A549 (cell line): Measurements from ENCODE around the gene PLEKHS1. TPM values are rescaled to one million over a fixed set of nuclear protein-coding genes. Genes with fewer than 3 reads are reported as not detected.
"Not testable (repeated sequence)": the region's sequence is repeated elsewhere in the genome, so short reads cannot be mapped to it uniquely, and the experiment has no call there.

Experiments
- ATAC-seq, 2 experiments: fragments of 200-7000 bp in 1 of 2; fragments of >200 bp in 1 of 2; cut with Nextera tagmentation in 1 of 2; cut with Tn5 transposase in 1 of 2; 3 replicates each; pipeline versions ENCODE4 v1.8.0 to v1.9.1; 2018 to 2020; ENCODE audit warnings: mild to moderate bottlenecking in 1 of 2, moderate library complexity in 1 of 2
- CTCF ChIA-PET: fragments of 300-600 bp; sonication (Branson Sonifier 250); formaldehyde crosslinking; extraction: SDS; loops from one replicate; lab custom pipeline; 2021; ENCODE audit warnings: antibody characterized with exemption, inconsistent platforms; lab: Yijun Ruan, JAX
- POLR2A ChIA-PET: fragments of 350-600 bp; formaldehyde crosslinking; extraction: SDS; loops from one replicate; lab custom pipeline; 2021; ENCODE audit warnings: antibody characterized with exemption, inconsistent platforms; lab: Yijun Ruan, JAX
- DNase-seq, 2 experiments: peaks; one replicate each; pipeline versions ENCODE4 v3.0.0 to v3.0.0-alpha.2; 2011 to 2016; ENCODE audit warnings: low read depth in 1 of 2, low spot score in 1 of 2
- FAIRE-seq: peaks from 2 replicates; lab custom pipeline; 2011; peaks lifted over from hg19 to GRCh38; lab: Jason Lieb, UNC
- H3K27ac ChIP-seq, 2 experiments: fragments of >200 bp; sonication (Bioruptor Twin); formaldehyde crosslinking; 3 replicates each; pipeline ENCODE4 v1.5.1; 2016 to 2017
- H3K4me1 ChIP-seq: fragments of >200 bp; sonication (Bioruptor Twin); formaldehyde crosslinking; 3 replicates; pipeline ENCODE4 v1.6.1; 2016
- H3K4me2 ChIP-seq: fragments of >200 bp; sonication (Bioruptor Twin); formaldehyde crosslinking; 3 replicates; pipeline ENCODE4 v1.6.1; 2016
- H3K4me3 ChIP-seq: fragments of >200 bp; sonication (Bioruptor Twin); formaldehyde crosslinking; 3 replicates; pipeline ENCODE4 v1.5.1; 2016
- H3K9me3 ChIP-seq: fragments of >200 bp; sonication (Bioruptor Twin); formaldehyde crosslinking; 3 replicates; pipeline ENCODE4 v1.6.1; 2016
- BHLHE40 ChIP-seq: IDR thresholded peaks from 2 replicates; pipeline ENCODE4 v1.6.1; 2012; ENCODE audit warnings: low read depth, low read length, inconsistent platforms
- EHF ChIP-seq: fragments of 250-450 bp; sonication (Bioruptor Pico); IDR thresholded peaks from 2 replicates; pipeline ENCODE4 v1.5.0; 2020; ENCODE audit warnings: mild to moderate bottlenecking
- ESRRA ChIP-seq: fragments of 150-350 bp; IDR thresholded peaks from 2 replicates; pipeline ENCODE4 v1.6.1; 2014; ENCODE audit warnings: mild to moderate bottlenecking, low read length, borderline replicate concordance
- HDAC2 ChIP-seq: fragments of 200-600 bp; sonication (generic); IDR thresholded peaks from 2 replicates; pipeline ENCODE4 v1.6.1; 2016
- HEYL ChIP-seq: fragments of 250-450 bp; sonication (Bioruptor Pico); IDR thresholded peaks from 2 replicates; pipeline ENCODE4 v1.8.0; 2021; ENCODE audit warnings: mild to moderate bottlenecking, moderate library complexity
- HOXA7 ChIP-seq: fragments of 250-450 bp; sonication (Bioruptor Pico); IDR thresholded peaks from 2 replicates; pipeline ENCODE4 v1.5.0; 2020; ENCODE audit warnings: mild to moderate bottlenecking, moderate library complexity
- JUN ChIP-seq, 2 experiments: fragments of >200 bp; sonication (Bioruptor Twin); formaldehyde crosslinking; IDR thresholded peaks; 2 replicates in 1 of 2; 3 replicates in 1 of 2; pipeline ENCODE4 v1.6.1; 2016 to 2017
- JUNB ChIP-seq: fragments of >200 bp; sonication (Bioruptor Twin); formaldehyde crosslinking; IDR thresholded peaks from 2 replicates; pipeline ENCODE4 v1.6.1; 2016
- KDM1A ChIP-seq: fragments of 200-600 bp; sonication (generic); IDR thresholded peaks from 2 replicates; pipeline ENCODE4 v1.6.1; 2016; ENCODE audit warnings: low read depth, mild to moderate bottlenecking
- KDM5A ChIP-seq: fragments of 200-600 bp; sonication (generic); IDR thresholded peaks from 2 replicates; pipeline ENCODE4 v1.6.1; 2016; ENCODE audit warnings: antibody characterized with exemption, mild to moderate bottlenecking
- NR3C1 ChIP-seq: fragments of >200 bp; sonication (Bioruptor Twin); formaldehyde crosslinking; IDR thresholded peaks from 3 replicates; pipeline ENCODE4 v1.6.1; 2017
- PBX3 ChIP-seq: IDR thresholded peaks from 2 replicates; pipeline ENCODE4 v1.6.1; 2012
- PHF8 ChIP-seq: fragments of 200-600 bp; sonication (generic); IDR thresholded peaks from 2 replicates; pipeline ENCODE4 v1.6.1; 2016; ENCODE audit warnings: low read depth, mild to moderate bottlenecking, antibody characterized with exemption, moderate library complexity, borderline replicate concordance
- POLR2AphosphoS2 ChIP-seq: conservative IDR thresholded peaks from 2 replicates; pipeline ENCODE4 v1.6.1; 2012; ENCODE audit warnings: low read length, improper control_type of control experiment, inconsistent platforms
- RCOR1 ChIP-seq: fragments of 150-350 bp; IDR thresholded peaks from 2 replicates; pipeline ENCODE4 v1.6.1; 2014; ENCODE audit warnings: antibody characterized with exemption, low read length, low read depth
- RFX5 ChIP-seq: fragments of 450-650 bp; IDR thresholded peaks from 2 replicates; pipeline ENCODE4 v1.7.1; 2014; ENCODE audit warnings: antibody characterized with exemption, mild to moderate bottlenecking, moderate library complexity
- SMC3 ChIP-seq: fragments of >200 bp; sonication (Bioruptor Twin); formaldehyde crosslinking; IDR thresholded peaks from 3 replicates; pipeline ENCODE4 v1.6.1; 2018; ENCODE audit warnings: inconsistent platforms
- SREBF2 ChIP-seq: fragments of 450-650 bp; IDR thresholded peaks from 2 replicates; pipeline ENCODE4 v1.6.1; 2014; ENCODE audit warnings: mild to moderate bottlenecking, moderate library complexity
- USF2 ChIP-seq: fragments of 450-650 bp; IDR thresholded peaks from 2 replicates; pipeline ENCODE4 v1.6.1; 2014; ENCODE audit warnings: antibody characterized with exemption
- ZSCAN20 ChIP-seq: fragments of 250-450 bp; sonication (Bioruptor Pico); IDR thresholded peaks from 2 replicates; pipeline ENCODE4 v1.8.0; 2022; ENCODE audit warnings: mild to moderate bottlenecking, moderate library complexity
- WGBS: methylation state at CpG from one replicate; pipeline ENCODE4 v1.1.6; 2017; ENCODE audit errors: missing lambda C conversion rate; 5-methylcytosine and 5-hydroxymethylcytosine counted together
- polyA plus RNA-seq, 4 experiments: library from polyadenylated mRNA; depleted of rRNA in 3 of 4; stranded (reverse); fragments of >200 nt; fragmentation: RNase III in 1 of 4; extraction: RNeasy Plus Mini Kit Qiagen cat#74134 plus additional on column Dnase treatment in 1 of 4; gene quantifications; 2 replicates in 3 of 4; 3 replicates in 1 of 4; pipeline ENCODE4 v1.2.3, GENCODE V29; 2011 to 2017
- TF ChIP-seq, protein P1 (sequence below): IDR thresholded peaks from 2 replicates; pipeline ENCODE4 v1.6.1; 2012
- TF ChIP-seq, protein P2 (sequence below): fragments of 250-450 bp; sonication (Bioruptor Pico); IDR thresholded peaks from 2 replicates; pipeline ENCODE4 v1.5.0; 2021; ENCODE audit warnings: mild to moderate bottlenecking, moderate library complexity, borderline replicate concordance
- TF ChIP-seq, protein P3 (sequence below): fragments of 250-450 bp; sonication (Bioruptor Pico); IDR thresholded peaks from 2 replicates; pipeline ENCODE4 v1.5.0; 2020; ENCODE audit warnings: low read depth, mild to moderate bottlenecking, moderate library complexity

PLEKHS1 gene
- polyA plus RNA-seq, 2 of the 4 experiments (the other 2 are of a cell fraction) = 0.03 to 0.05 TPM

DNA sequence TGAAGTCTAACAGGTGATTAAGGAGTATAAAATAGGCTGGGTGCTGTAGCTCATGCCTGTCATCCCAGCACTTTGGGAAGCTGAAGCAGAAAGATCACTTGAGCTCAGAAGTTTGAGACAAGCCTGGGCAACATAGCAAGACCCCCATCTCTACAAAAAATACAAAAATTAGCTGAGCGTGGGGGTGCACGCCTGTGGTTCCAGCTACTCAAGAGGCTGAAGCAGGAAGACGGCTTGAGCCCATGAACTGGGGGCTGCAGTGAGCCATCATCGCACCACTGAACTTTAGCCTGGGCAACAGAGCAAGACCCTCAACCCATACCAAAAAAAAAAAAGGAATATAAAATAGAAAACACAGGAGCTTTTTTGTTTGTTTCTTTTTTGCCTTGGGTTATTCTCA is 55.0 kb downstream of the PLEKHS1 start:
- ChIA-PET POLR2A (no interaction called here), CTCF (interaction anchor here (1.2 to 13.8 kb wide), 3 partner anchors 12 to 296 kb away, joined by 3 to 195 read pairs (median 5); no protein-coding TSS in a partner anchor)
- Histone ChIP-seq H3K4me1 (no peaks in the 10 kb centered on the region), H3K4me2 (no peak overlapping the region), H3K9me3 (no peaks in the 10 kb centered on the region), H3K4me3 (no peak overlapping the region), H3K27ac (no peak overlapping the region)
- 88% methylated on average over 4 of the region's 4 CpGs for WGBS
- no peak for FAIRE-seq
- DNase-seq = no peak
- TF ChIP-seq, protein P1, sequence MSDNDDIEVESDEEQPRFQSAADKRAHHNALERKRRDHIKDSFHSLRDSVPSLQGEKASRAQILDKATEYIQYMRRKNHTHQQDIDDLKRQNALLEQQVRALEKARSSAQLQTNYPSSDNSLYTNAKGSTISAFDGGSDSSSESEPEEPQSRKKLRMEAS = no peak
- TF ChIP-seq POLR2AphosphoS2 = no peak
- ATAC-seq = no peak

- no peak for FAIRE-seq
- no peaks in the 10 kb centered on the region for H3K9me3 ChIP-seq
- 51% methylated on average over 3 of the region's 3 CpGs for WGBS
- H3K27ac ChIP-seq = no peak overlapping the region
- no peaks in the 10 kb centered on the region for H3K4me1 ChIP-seq
- DNase-seq = no peak
- no peak for ATAC-seq
- POLR2A ChIA-PET = no interaction called here
- CTCF ChIA-PET = interaction anchor here (2.3 to 13.8 kb wide), 3 partner anchors 9 to 295 kb away, joined by 9 to 195 read pairs (median 14); no protein-coding TSS in a partner anchor
- no peak overlapping the region for H3K4me2 ChIP-seq
- TF ChIP-seq USF2 = no peak
- no peak for TF ChIP-seq HEYL (CRISPR knock-in tag)
- TF ChIP-seq RCOR1 = no peak
- no peak for TF ChIP-seq KDM5A
- no peak for TF ChIP-seq PHF8
- TF ChIP-seq, protein P2, sequence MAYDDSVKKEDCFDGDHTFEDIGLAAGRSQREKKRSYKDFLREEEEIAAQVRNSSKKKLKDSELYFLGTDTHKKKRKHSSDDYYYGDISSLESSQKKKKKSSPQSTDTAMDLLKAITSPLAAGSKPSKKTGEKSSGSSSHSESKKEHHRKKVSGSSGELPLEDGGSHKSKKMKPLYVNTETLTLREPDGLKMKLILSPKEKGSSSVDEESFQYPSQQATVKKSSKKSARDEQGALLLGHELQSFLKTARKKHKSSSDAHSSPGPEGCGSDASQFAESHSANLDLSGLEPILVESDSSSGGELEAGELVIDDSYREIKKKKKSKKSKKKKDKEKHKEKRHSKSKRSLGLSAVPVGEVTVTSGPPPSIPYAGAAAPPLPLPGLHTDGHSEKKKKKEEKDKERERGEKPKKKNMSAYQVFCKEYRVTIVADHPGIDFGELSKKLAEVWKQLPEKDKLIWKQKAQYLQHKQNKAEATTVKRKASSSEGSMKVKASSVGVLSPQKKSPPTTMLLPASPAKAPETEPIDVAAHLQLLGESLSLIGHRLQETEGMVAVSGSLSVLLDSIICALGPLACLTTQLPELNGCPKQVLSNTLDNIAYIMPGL (CRISPR knock-in tag) = no peak
- no peak for TF ChIP-seq PBX3
- no peak overlapping the region for H3K4me3 ChIP-seq
These were observed 56.7 kb downstream of the PLEKHS1 start for GRCh38 chr10:113808168-113808567.

GRCh38 chr10:113814700-113815099 is 63.2 kb downstream of the PLEKHS1 start:
- H3K27ac ChIP-seq, DNase-seq, H3K4me1 ChIP-seq, H3K9me3 ChIP-seq, H3K4me2 ChIP-seq, FAIRE-seq, ATAC-seq, H3K4me3 ChIP-seq, POLR2A ChIA-PET: not testable (repeated sequence)
- CTCF ChIA-PET = interaction anchor here (1.2 kb wide), 1 partner anchor 289 kb away, joined by 3 read pairs; no protein-coding TSS in a partner anchor
- 63% methylated on average over 1 of the region's 1 CpG for WGBS

DNA sequence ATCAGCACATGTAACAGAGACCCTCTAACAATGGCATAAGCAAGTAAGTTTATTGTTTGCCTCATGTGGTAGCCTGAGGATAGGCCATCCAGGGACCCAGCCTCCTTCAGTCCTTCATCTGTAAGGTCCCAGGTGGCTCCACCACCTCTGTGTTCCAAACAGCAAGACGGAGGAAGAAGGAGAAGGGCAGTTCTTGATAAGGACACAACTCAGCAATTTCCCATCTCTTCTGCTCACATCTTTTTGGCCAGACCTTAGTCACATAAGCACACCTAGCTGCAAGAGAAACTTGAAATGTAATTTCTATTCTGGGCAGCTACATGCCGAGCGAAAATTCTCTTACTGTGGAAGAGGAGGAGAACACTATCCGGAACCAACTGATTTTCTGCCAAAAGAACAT is 68.5 kb downstream of the PLEKHS1 start:
- ChIA-PET CTCF (interaction anchor here (0.8 to 1.3 kb wide), 2 partner anchors 9 to 20 kb away, joined by 3 read pairs; no protein-coding TSS in a partner anchor), POLR2A (no interaction called here)
- 93% methylated on average over 4 of the region's 4 CpGs for WGBS
- Histone ChIP-seq H3K4me1 (no peaks in the 10 kb centered on the region), H3K9me3 (no peaks in the 10 kb centered on the region), H3K27ac (no peak overlapping the region), H3K4me2 (no peak overlapping the region), H3K4me3 (no peak overlapping the region)
- ATAC-seq (peak in 1 of 2 experiments; percentile 24; a peak in 1 of 6 replicates), FAIRE-seq (no peak), DNase-seq (no peak)
- no peak for TF ChIP-seq JUN (IDR thresholded peaks at IDR 0.05)
- no peak for TF ChIP-seq JUNB
- TF ChIP-seq KDM1A = no peak
- TF ChIP-seq ESRRA = no peak
- no peak for TF ChIP-seq NR3C1
- TF ChIP-seq, protein P2 (CRISPR knock-in tag) = no peak
- TF ChIP-seq, protein P3, sequence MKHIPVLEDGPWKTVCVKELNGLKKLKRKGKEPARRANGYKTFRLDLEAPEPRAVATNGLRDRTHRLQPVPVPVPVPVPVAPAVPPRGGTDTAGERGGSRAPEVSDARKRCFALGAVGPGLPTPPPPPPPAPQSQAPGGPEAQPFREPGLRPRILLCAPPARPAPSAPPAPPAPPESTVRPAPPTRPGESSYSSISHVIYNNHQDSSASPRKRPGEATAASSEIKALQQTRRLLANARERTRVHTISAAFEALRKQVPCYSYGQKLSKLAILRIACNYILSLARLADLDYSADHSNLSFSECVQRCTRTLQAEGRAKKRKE (CRISPR knock-in tag) = no peak
- TF ChIP-seq ZSCAN20 = no peak
- TF ChIP-seq SREBF2 = no peak
- TF ChIP-seq HOXA7 (CRISPR knock-in tag) = no peak
- no peak for TF ChIP-seq HDAC2
- no peak for TF ChIP-seq SMC3
- no peak for TF ChIP-seq RCOR1
- TF ChIP-seq EHF (CRISPR knock-in tag) = no peak
- no peak for TF ChIP-seq RFX5
- TF ChIP-seq BHLHE40 = no peak
